Uterus (tissue), 2 donors: ENCODE measurements around the gene ZNF569.

ENCODE experiments used
- POLR2A ChIP-seq, 2 donors: fragments of 450-650 bp; IDR thresholded peaks; one replicate each; pipeline ENCODE4 v1.6.1; 2016; ENCODE audit warnings: antibody characterized with exemption in 2 of 2, mild to moderate bottlenecking in 1 of 2, moderate library complexity in 1 of 2
- TF ChIP-seq, protein P1 (sequence below), 4 experiments: fragments of 200-600 bp in 2 of 4; fragments of 450-650 bp in 2 of 4; sonication (generic) in 2 of 4; IDR thresholded peaks; one replicate each; pipeline ENCODE4 v1.5.1; 2016 to 2019; ENCODE audit warnings: antibody characterized with exemption in 4 of 4, mild to moderate bottlenecking in 2 of 4, moderate library complexity in 1 of 4

DNA sequence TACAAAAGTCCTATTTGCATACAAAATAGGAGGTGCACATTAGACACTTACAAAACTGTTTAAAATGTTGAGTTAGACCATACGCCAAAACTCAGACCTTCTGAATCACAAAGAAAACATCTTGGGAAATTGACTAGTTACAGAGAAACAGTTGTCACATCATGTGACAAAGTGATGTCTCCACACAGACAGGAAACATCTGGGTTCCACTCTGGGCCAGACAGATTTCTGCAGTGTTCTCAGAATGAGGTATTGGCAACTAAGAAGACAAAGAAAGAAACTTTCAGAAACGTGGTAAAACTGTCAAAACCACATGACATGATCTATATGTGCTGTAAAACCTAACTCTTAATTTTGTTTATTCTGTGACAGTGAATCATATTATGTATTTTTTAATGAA, 46.2 kb upstream of the ZNF569 start:
- TF ChIP-seq, protein P1, sequence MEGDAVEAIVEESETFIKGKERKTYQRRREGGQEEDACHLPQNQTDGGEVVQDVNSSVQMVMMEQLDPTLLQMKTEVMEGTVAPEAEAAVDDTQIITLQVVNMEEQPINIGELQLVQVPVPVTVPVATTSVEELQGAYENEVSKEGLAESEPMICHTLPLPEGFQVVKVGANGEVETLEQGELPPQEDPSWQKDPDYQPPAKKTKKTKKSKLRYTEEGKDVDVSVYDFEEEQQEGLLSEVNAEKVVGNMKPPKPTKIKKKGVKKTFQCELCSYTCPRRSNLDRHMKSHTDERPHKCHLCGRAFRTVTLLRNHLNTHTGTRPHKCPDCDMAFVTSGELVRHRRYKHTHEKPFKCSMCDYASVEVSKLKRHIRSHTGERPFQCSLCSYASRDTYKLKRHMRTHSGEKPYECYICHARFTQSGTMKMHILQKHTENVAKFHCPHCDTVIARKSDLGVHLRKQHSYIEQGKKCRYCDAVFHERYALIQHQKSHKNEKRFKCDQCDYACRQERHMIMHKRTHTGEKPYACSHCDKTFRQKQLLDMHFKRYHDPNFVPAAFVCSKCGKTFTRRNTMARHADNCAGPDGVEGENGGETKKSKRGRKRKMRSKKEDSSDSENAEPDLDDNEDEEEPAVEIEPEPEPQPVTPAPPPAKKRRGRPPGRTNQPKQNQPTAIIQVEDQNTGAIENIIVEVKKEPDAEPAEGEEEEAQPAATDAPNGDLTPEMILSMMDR (IDR thresholded peaks at IDR 0.05) = no peak
- TF ChIP-seq POLR2A (IDR thresholded peaks at IDR 0.05) = no peak
